GM12878 (cell line): ENCODE measurements around the gene FAM120B. TPM values are rescaled to one million over a fixed set of nuclear protein-coding genes. Genes with fewer than 3 reads are reported as not detected.

ENCODE experiments used
- ATAC-seq: fragments of 200-7000 bp; cut with Tn5 transposase; 3 replicates; pipeline ENCODE4 v1.9.1; 2020; ENCODE audit warnings: mild to moderate bottlenecking, moderate library complexity
- BruUV-seq: library from RNA; stranded (reverse); fragments of 400-500 nt; replicated peaks from 2 replicates; lab custom pipeline; 2021; lab: Mats Ljungman, UMichigan
- CTCF ChIA-PET: fragments of 300-600 bp; sonication (Branson Sonifier 250); formaldehyde crosslinking; extraction: SDS; loops from one replicate; lab custom pipeline; 2021; ENCODE audit warnings: inconsistent platforms; lab: Yijun Ruan, JAX
- POLR2A ChIA-PET: fragments of 350-600 bp; formaldehyde crosslinking; extraction: SDS; loops from one replicate; lab custom pipeline; 2021; ENCODE audit warnings: inconsistent platforms; lab: Charles Lee
- RAD21 ChIA-PET: fragments of 300-600 bp; sonication (Branson Sonifier 250); formaldehyde crosslinking; loops from one replicate; lab custom pipeline; 2023; ENCODE audit warnings: antibody characterized with exemption; ENCODE audit not compliant: unreplicated experiment; lab: Charles Lee
- SMC1A ChIA-PET: fragments of 300-600 bp; sonication (Branson Sonifier 250); formaldehyde crosslinking; loops from one replicate; lab custom pipeline; 2023; ENCODE audit not compliant: unreplicated experiment, uncharacterized antibody; lab: Charles Lee
- DNase-seq: peaks from one replicate; pipeline ENCODE4 v3.0.0-alpha.2; 2011; ENCODE audit warnings: low read depth, low spot score
- FAIRE-seq: peaks from 3 replicates; lab custom pipeline; 2011; peaks lifted over from hg19 to GRCh38; lab: Jason Lieb, UNC
- H2AFZ ChIP-seq: 2 replicates; pipeline ENCODE4 v1.6.0; 2011; ENCODE audit warnings: low read depth, low read length, control low read depth; ENCODE audit not compliant: control insufficient read depth
- H3K27ac ChIP-seq: 2 replicates; pipeline ENCODE4 v1.5.1; 2011; ENCODE audit warnings: control low read depth; ENCODE audit not compliant: control insufficient read depth, insufficient read depth
- H3K27me3 ChIP-seq, 2 experiments: replicated peaks in 1 of 2; 2 replicates each; pipeline versions ENCODE4 v1.6.0 to v1.6.1; 2011; ENCODE audit warnings: low read length in 1 of 2; ENCODE audit not compliant: control insufficient read depth in 2 of 2, insufficient read depth in 2 of 2
- H3K36me3 ChIP-seq, 2 experiments: 2 replicates each; pipeline ENCODE4 v1.5.1; 2011; ENCODE audit warnings: low read length in 1 of 2; ENCODE audit not compliant: control insufficient read depth in 2 of 2, insufficient read depth in 2 of 2
- H3K4me1 ChIP-seq: 2 replicates; pipeline ENCODE4 v1.6.1; 2011; ENCODE audit warnings: mild to moderate bottlenecking, low read length, moderate library complexity, mixed read lengths; ENCODE audit not compliant: control insufficient read depth, insufficient read depth
- H3K4me2 ChIP-seq: 2 replicates; pipeline ENCODE4 v1.6.0; 2011; ENCODE audit warnings: control low read depth; ENCODE audit not compliant: control insufficient read depth, insufficient read depth
- H3K4me3 ChIP-seq: fragments of 200-600 bp; sonication (generic); 2 replicates; pipeline ENCODE4 v1.5.1; 2016
- H3K79me2 ChIP-seq: 2 replicates; pipeline ENCODE4 v1.6.0; 2011; ENCODE audit warnings: low read length; ENCODE audit not compliant: control insufficient read depth, insufficient read depth
- H3K9ac ChIP-seq: 2 replicates; pipeline ENCODE4 v1.8.0; 2011; ENCODE audit warnings: low read length, control low read depth, mixed read lengths; ENCODE audit not compliant: control insufficient read depth, insufficient read depth
- H3K9me3 ChIP-seq: replicated peaks from 3 replicates; pipeline ENCODE4 v1.5.1; 2011; ENCODE audit warnings: mild to moderate bottlenecking, low read length; ENCODE audit not compliant: control insufficient read depth, insufficient read depth
- H4K20me1 ChIP-seq: 2 replicates; pipeline ENCODE4 v1.6.0; 2011; ENCODE audit not compliant: control insufficient read depth, insufficient read depth
- ATF2 ChIP-seq: IDR thresholded peaks from 2 replicates; pipeline ENCODE4 v1.6.1; 2012; ENCODE audit warnings: low read length, inconsistent platforms
- CREB1 ChIP-seq: IDR thresholded peaks from 2 replicates; pipeline ENCODE4 v1.6.1; 2012; ENCODE audit warnings: low read depth, mild to moderate bottlenecking, inconsistent platforms
- ELK1 ChIP-seq: IDR thresholded peaks from 2 replicates; pipeline ENCODE4 v1.6.1; 2012; ENCODE audit warnings: low read depth, low read length, improper control_type of control experiment
- HDGF ChIP-seq: fragments of 450-650 bp; IDR thresholded peaks from 2 replicates; pipeline ENCODE4 v1.6.1; 2016; ENCODE audit warnings: antibody characterized with exemption
- MTA3 ChIP-seq: IDR thresholded peaks from 2 replicates; pipeline ENCODE4 v1.6.1; 2012; ENCODE audit warnings: low read length, inconsistent platforms, borderline replicate concordance
- NR2F1 ChIP-seq: fragments of 450-650 bp; conservative IDR thresholded peaks from 2 replicates; pipeline ENCODE4 v1.6.1; 2017; ENCODE audit warnings: mild to moderate bottlenecking
- PKNOX1 ChIP-seq: fragments of 450-650 bp; IDR thresholded peaks from 2 replicates; pipeline ENCODE4 v1.6.1; 2016; ENCODE audit warnings: mild to moderate bottlenecking
- RELB ChIP-seq: fragments of 450-650 bp; IDR thresholded peaks from 2 replicates; pipeline ENCODE4 v1.6.1; 2017; ENCODE audit warnings: low read depth, mild to moderate bottlenecking, moderate library complexity
- SKIL ChIP-seq: fragments of 450-650 bp; IDR thresholded peaks from 2 replicates; pipeline ENCODE4 v1.6.1; 2017; ENCODE audit warnings: mild to moderate bottlenecking, low read depth, inconsistent platforms; ENCODE audit not compliant: poor library complexity, severe bottlenecking
- SP1 ChIP-seq: IDR thresholded peaks from one replicate; pipeline ENCODE4 v1.6.1; 2011; ENCODE audit warnings: low read depth, low read length
- SUPT20H ChIP-seq: IDR thresholded peaks from 2 replicates; pipeline ENCODE4 v1.6.1; 2011; ENCODE audit warnings: low read depth, mild to moderate bottlenecking, low read length, moderate library complexity, borderline replicate concordance; ENCODE audit not compliant: control insufficient read depth
- ZNF217 ChIP-seq: fragments of 450-650 bp; IDR thresholded peaks from 2 replicates; pipeline ENCODE4 v1.6.1; 2017; ENCODE audit warnings: antibody characterized with exemption, mild to moderate bottlenecking
- ZNF274 ChIP-seq: IDR thresholded peaks from one replicate; pipeline ENCODE4 v1.8.0; 2011; ENCODE audit not compliant: insufficient read length, insufficient read depth
- ZNF384 ChIP-seq: IDR thresholded peaks from 2 replicates; pipeline ENCODE4 v1.6.1; 2012; ENCODE audit warnings: low read depth, mild to moderate bottlenecking, low read length, improper control_type of control experiment, borderline replicate concordance
- WGBS: methylation state at CpG from one replicate; pipeline ENCODE4 v1.1.6; 2016; ENCODE audit warnings: low lambda C conversion rate; ENCODE audit not compliant: insufficient replicate concordance, insufficient coverage; ENCODE audit errors: missing lambda C conversion rate; 5-methylcytosine and 5-hydroxymethylcytosine counted together
- in situ Hi-C: fragments of 300-500 bp; cut with MboI; formaldehyde crosslinking; loops from 9 replicates; pipeline ENCODE4 v1.14.3; 2018; ENCODE audit warnings: mixed read lengths
- intact Hi-C: fragments of 100-400 bp; cut with micrococcal nuclease; formaldehyde crosslinking; loops from one replicate; pipeline ENCODE4 v1.14.2; 2022; ENCODE audit not compliant: unreplicated experiment
- polyA plus RNA-seq, 11 experiments: library from polyadenylated mRNA; depleted of rRNA in 4 of 11; unstranded in 6 of 11; stranded (reverse) in 5 of 11; fragments of >200 nt; fragmentation: Nextera tagmentation in 4 of 11; fragmentation: Illumina TruSeq in 1 of 11; extraction: Ambion mirVana in 4 of 11; extraction: Trizol in 1 of 11; gene quantifications; 1 replicate in 1 of 11; 2 replicates in 10 of 11; pipeline versions ENCODE4 v1.2.1 to v1.2.3, GENCODE V29; 2011 to 2016; ENCODE audit warnings: inconsistent platforms in 2 of 11, missing spikeins in 2 of 11, low read depth in 1 of 11
- total RNA-seq, 4 experiments: library from RNA; depleted of rRNA in 3 of 4; stranded (reverse); fragments of >200 nt in 3 of 4; fragmentation: Illumina TruSeq in 1 of 4; extraction: Trizol in 1 of 4; gene quantifications; 2 replicates each; pipeline versions ENCODE4 v1.2.1 to v1.2.3, GENCODE V29; 2013 to 2021

Gene FAM120B
- total and polyA plus RNA-seq, 10 of the 15 experiments (the other 5 are each of a cell fraction or from before 2014, with no cell fraction given): 3.3 to 21.6 (median 15.3) TPM

- H3K36me3 ChIP-seq: peaks cover 1 to 5% of the 10 kb centered on the region in 2 experiments; a peak in 2 of 4 replicates
- ATAC-seq: no peak
- no peaks in the 10 kb centered on the region for H4K20me1 ChIP-seq
- ChIA-PET SMC1A (no interaction called here), CTCF (interaction anchor here (0.8 kb wide), 1 partner anchor 46 kb away, joined by 5 read pairs; no protein-coding TSS in a partner anchor), RAD21 (no interaction called here), POLR2A (no interaction called here)
- no TSS peak for BruUV-seq
- H3K4me2 ChIP-seq: no peak overlapping the region
- H3K4me1 ChIP-seq: no peaks in the 10 kb centered on the region
- intact Hi-C loops (no loop called here), in situ Hi-C loops (no loop called here)
- no peak for DNase-seq
- no peak overlapping the region for H2AFZ ChIP-seq
- H3K9me3 ChIP-seq: no peaks in the 10 kb centered on the region; the same call in 2 of the 3 replicates
- 78% methylated on average over 5 of the region's 5 CpGs for WGBS
- H3K27me3 ChIP-seq: no peaks in the 10 kb centered on the region
- H3K27ac ChIP-seq: no peak overlapping the region
- H3K4me3 ChIP-seq: no peak overlapping the region
- H3K9ac ChIP-seq: no peak overlapping the region
- no peak for FAIRE-seq
- no peaks in the 10 kb centered on the region for H3K79me2 ChIP-seq
- no peak for TF ChIP-seq MTA3
- no peak for TF ChIP-seq NR2F1
- no peak for TF ChIP-seq CREB1
- TF ChIP-seq ZNF384: no peak
- TF ChIP-seq PKNOX1: no peak
- TF ChIP-seq ATF2: no peak
- no peak for TF ChIP-seq ELK1
- TF ChIP-seq ZNF274: no peak
- TF ChIP-seq SKIL: no peak
- no peak for TF ChIP-seq ZNF217
- no peak for TF ChIP-seq SP1
- no peak for TF ChIP-seq RELB
- TF ChIP-seq SUPT20H: no peak
- no peak for TF ChIP-seq HDGF
These were observed 103.7 kb downstream of the FAM120B start for GRCh38 chr6:170410241-170410640.
